HEK293 (cell line): ENCODE results near the gene FAM89A.

Source experiments
- CTCF ChIA-PET: fragments of 350-600 bp; formaldehyde crosslinking; extraction: SDS; loops from one replicate; lab custom pipeline; 2021; ENCODE audit warnings: antibody characterized with exemption; lab: Yijun Ruan, JAX
- POLR2A ChIA-PET: fragments of 300-600 bp; formaldehyde crosslinking; extraction: SDS; loops from one replicate; lab custom pipeline; 2020; ENCODE audit warnings: antibody characterized with exemption, inconsistent platforms; lab: Yijun Ruan, JAX
- H3K27ac ChIP-seq: fragments of 200-500 bp; sonication (Bioruptor generic); 2 replicates; pipeline ENCODE4 v1.5.1; 2014; ENCODE audit warnings: low read depth, low read length, control low read depth, inconsistent platforms; ENCODE audit errors: extremely low read depth
- H3K36me3 ChIP-seq, 2 experiments: fragments of 200-500 bp in 1 of 2; sonication (Bioruptor generic) in 1 of 2; 1 replicate in 1 of 2; 2 replicates in 1 of 2; pipeline ENCODE4 v1.5.1; 2014 to 2017; ENCODE audit warnings: inconsistent platforms in 2 of 2, low read length in 2 of 2; ENCODE audit not compliant: control insufficient read depth in 2 of 2, insufficient read depth in 1 of 2
- H3K4me1 ChIP-seq: fragments of 200-500 bp; sonication (Bioruptor generic); 2 replicates; pipeline ENCODE4 v1.5.1; 2014; ENCODE audit warnings: mild to moderate bottlenecking, low read length, inconsistent platforms; ENCODE audit not compliant: control insufficient read depth, insufficient read depth
- H3K4me3 ChIP-seq: 2 replicates; pipeline ENCODE4 v1.5.1; 2011; ENCODE audit warnings: low read depth, mild to moderate bottlenecking, control low read depth, low read length, moderate library complexity
- H3K9me3 ChIP-seq: fragments of 200-500 bp; sonication (Bioruptor generic); 2 replicates; pipeline ENCODE4 v1.5.1; 2014; ENCODE audit warnings: low read depth, low read length, inconsistent platforms; ENCODE audit not compliant: control insufficient read depth, insufficient read depth
- HOXA7 ChIP-seq: sonication (generic); formaldehyde crosslinking; IDR thresholded peaks from 2 replicates; pipeline ENCODE4 v1.8.1; 2022; ENCODE audit warnings: missing genetic modification reagents, borderline replicate concordance
- HOXC10 ChIP-seq: sonication (generic); formaldehyde crosslinking; IDR thresholded peaks from 2 replicates; pipeline ENCODE4 v1.8.1; 2023; ENCODE audit warnings: mild to moderate bottlenecking, missing genetic modification reagents
- IKZF3 ChIP-seq: fragments of 450-650 bp; IDR thresholded peaks from 2 replicates; pipeline ENCODE4 v1.5.0; 2018; ENCODE audit warnings: missing biosample characterization, mild to moderate bottlenecking, missing genetic modification characterization, moderate library complexity
- KLF10 ChIP-seq: fragments of 450-650 bp; IDR thresholded peaks from 2 replicates; pipeline ENCODE4 v1.5.1; 2018; ENCODE audit warnings: missing biosample characterization, mild to moderate bottlenecking, missing genetic modification characterization
- MYNN ChIP-seq: fragments of 450-650 bp; formaldehyde crosslinking; IDR thresholded peaks from 2 replicates; pipeline ENCODE4 v1.5.1; 2016; ENCODE audit warnings: missing biosample characterization, missing genetic modification characterization, borderline replicate concordance
- SALL2 ChIP-seq: fragments of 450-650 bp; formaldehyde crosslinking; IDR thresholded peaks from 2 replicates; pipeline ENCODE4 v1.5.0; 2017; ENCODE audit warnings: missing biosample characterization, mild to moderate bottlenecking, missing genetic modification characterization, borderline replicate concordance
- SCRT1 ChIP-seq: fragments of 450-650 bp; formaldehyde crosslinking; IDR thresholded peaks from 2 replicates; pipeline ENCODE4 v1.5.1; 2016; ENCODE audit warnings: missing biosample characterization, missing genetic modification characterization, borderline replicate concordance
- YY2 ChIP-seq: fragments of 450-650 bp; formaldehyde crosslinking; IDR thresholded peaks from 2 replicates; pipeline ENCODE4 v1.5.1; 2016; ENCODE audit warnings: missing biosample characterization, missing genetic modification characterization
- ZBTB7A ChIP-seq: fragments of 450-650 bp; formaldehyde crosslinking; IDR thresholded peaks from 2 replicates; pipeline ENCODE4 v1.5.1; 2016; ENCODE audit warnings: low read depth, missing biosample characterization, missing genetic modification characterization
- ZEB2 ChIP-seq: fragments of 450-650 bp; formaldehyde crosslinking; IDR thresholded peaks from 2 replicates; pipeline ENCODE4 v1.5.1; 2016; ENCODE audit warnings: missing biosample characterization, missing genetic modification characterization
- ZFHX2 ChIP-seq: fragments of 450-650 bp; formaldehyde crosslinking; conservative IDR thresholded peaks from 2 replicates; pipeline ENCODE4 v1.5.1; 2016; ENCODE audit warnings: missing biosample characterization, missing genetic modification characterization
- ZFP3 ChIP-seq: fragments of 450-650 bp; formaldehyde crosslinking; IDR thresholded peaks from 2 replicates; pipeline ENCODE4 v1.5.1; 2016; ENCODE audit warnings: low read depth, missing biosample characterization, missing genetic modification characterization
- ZNF2 ChIP-seq: fragments of 450-650 bp; formaldehyde crosslinking; IDR thresholded peaks from 2 replicates; pipeline ENCODE4 v1.5.1; 2016; ENCODE audit warnings: missing biosample characterization, missing genetic modification characterization
- ZNF302 ChIP-seq: fragments of 450-650 bp; formaldehyde crosslinking; IDR thresholded peaks from 2 replicates; pipeline ENCODE4 v1.5.1; 2016; ENCODE audit warnings: missing biosample characterization, missing genetic modification characterization, low read depth
- ZNF37A ChIP-seq: fragments of 450-650 bp; IDR thresholded peaks from 2 replicates; pipeline ENCODE4 v1.5.1; 2018; ENCODE audit warnings: missing biosample characterization, missing genetic modification characterization
- ZNF391 ChIP-seq: fragments of 450-650 bp; formaldehyde crosslinking; IDR thresholded peaks from 2 replicates; pipeline ENCODE4 v1.5.1; 2016; ENCODE audit warnings: low read depth, missing biosample characterization, missing genetic modification characterization, borderline replicate concordance
- ZNF404 ChIP-seq: fragments of 450-650 bp; formaldehyde crosslinking; IDR thresholded peaks from 2 replicates; pipeline ENCODE4 v1.5.1; 2017; ENCODE audit warnings: missing biosample characterization, missing genetic modification characterization
- ZNF529 ChIP-seq: fragments of 450-650 bp; formaldehyde crosslinking; IDR thresholded peaks from 2 replicates; pipeline ENCODE4 v1.5.1; 2017; ENCODE audit warnings: missing genetic modification characterization, missing biosample characterization; ENCODE audit not compliant: insufficient replicate concordance
- ZNF623 ChIP-seq: fragments of 450-650 bp; formaldehyde crosslinking; IDR thresholded peaks from 2 replicates; pipeline ENCODE4 v1.5.1; 2016; ENCODE audit warnings: missing biosample characterization, missing genetic modification characterization
- ZNF664 ChIP-seq: fragments of 450-650 bp; formaldehyde crosslinking; IDR thresholded peaks from 2 replicates; pipeline ENCODE4 v1.5.1; 2016; ENCODE audit warnings: missing biosample characterization, missing genetic modification characterization
- ZNF830 ChIP-seq: fragments of 450-650 bp; IDR thresholded peaks from 2 replicates; pipeline ENCODE4 v1.5.0; 2018; ENCODE audit warnings: missing biosample characterization, missing genetic modification characterization, low read depth, mild to moderate bottlenecking, moderate library complexity
- TF ChIP-seq, protein P1 (sequence below): fragments of 450-650 bp; formaldehyde crosslinking; IDR thresholded peaks from 2 replicates; pipeline ENCODE4 v1.5.1; 2016; ENCODE audit warnings: missing biosample characterization, missing genetic modification characterization, borderline replicate concordance
- TF ChIP-seq, protein P2 (sequence below): fragments of 450-650 bp; formaldehyde crosslinking; IDR thresholded peaks from 2 replicates; pipeline ENCODE4 v1.5.1; 2016; ENCODE audit warnings: missing biosample characterization, missing genetic modification characterization
- TF ChIP-seq, protein P3 (sequence below): fragments of 450-650 bp; formaldehyde crosslinking; IDR thresholded peaks from 2 replicates; pipeline ENCODE4 v1.5.1; 2016; ENCODE audit warnings: missing biosample characterization, missing genetic modification characterization, low read depth
- TF ChIP-seq, protein P4 (sequence below): fragments of 450-650 bp; formaldehyde crosslinking; IDR thresholded peaks from 2 replicates; pipeline ENCODE4 v1.5.1; 2016; ENCODE audit warnings: missing biosample characterization, missing genetic modification characterization
- TF ChIP-seq, protein P5 (sequence below): fragments of 450-650 bp; formaldehyde crosslinking; IDR thresholded peaks from 2 replicates; pipeline ENCODE4 v1.5.1; 2016; ENCODE audit warnings: missing biosample characterization, missing genetic modification characterization
- TF ChIP-seq, protein P6 (sequence below): fragments of 450-650 bp; formaldehyde crosslinking; IDR thresholded peaks from 2 replicates; pipeline ENCODE4 v1.5.1; 2016; ENCODE audit warnings: missing biosample characterization, missing genetic modification characterization

FAM89A gene

DNA sequence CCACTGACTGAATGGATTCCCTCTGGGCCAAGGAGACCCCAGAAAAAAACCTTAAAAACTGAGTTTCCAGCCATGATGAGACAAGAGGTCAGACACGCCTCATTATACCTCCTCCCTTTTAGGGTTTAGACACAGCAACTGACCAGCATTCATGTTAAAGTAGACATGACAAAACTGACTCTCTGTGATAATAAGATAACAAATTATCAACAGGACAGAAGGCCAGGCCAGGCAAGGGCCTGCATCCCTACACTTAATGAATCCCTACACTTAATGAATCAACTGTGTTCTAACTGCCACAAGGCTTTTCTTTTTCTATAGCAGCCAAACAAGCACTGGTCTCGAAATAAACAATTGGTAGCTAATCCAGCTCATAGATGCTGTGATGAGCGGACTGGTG lies 33.3 kb upstream of the FAM89A start:
- H3K9me3 ChIP-seq: no peaks in the 10 kb centered on the region
- no peak overlapping the region for H3K27ac ChIP-seq
- no peak overlapping the region for H3K4me3 ChIP-seq
- no peaks in the 10 kb centered on the region for H3K36me3 ChIP-seq
- TF ChIP-seq KLF10 (no peak), ZNF404 (tag by site-specific recombination) (no peak), ZNF37A (tag by site-specific recombination) (no peak), ZNF664 (tag by site-specific recombination) (no peak), MYNN (no peak), ZNF302 (no peak), ZNF2 (tag by site-specific recombination) (no peak), SCRT1 (no peak), ZNF623 (tag by site-specific recombination) (no peak), ZNF391 (tag by site-specific recombination) (no peak), HOXC10 (no peak), YY2 (tag by site-specific recombination) (no peak)
- TF ChIP-seq, protein P1, sequence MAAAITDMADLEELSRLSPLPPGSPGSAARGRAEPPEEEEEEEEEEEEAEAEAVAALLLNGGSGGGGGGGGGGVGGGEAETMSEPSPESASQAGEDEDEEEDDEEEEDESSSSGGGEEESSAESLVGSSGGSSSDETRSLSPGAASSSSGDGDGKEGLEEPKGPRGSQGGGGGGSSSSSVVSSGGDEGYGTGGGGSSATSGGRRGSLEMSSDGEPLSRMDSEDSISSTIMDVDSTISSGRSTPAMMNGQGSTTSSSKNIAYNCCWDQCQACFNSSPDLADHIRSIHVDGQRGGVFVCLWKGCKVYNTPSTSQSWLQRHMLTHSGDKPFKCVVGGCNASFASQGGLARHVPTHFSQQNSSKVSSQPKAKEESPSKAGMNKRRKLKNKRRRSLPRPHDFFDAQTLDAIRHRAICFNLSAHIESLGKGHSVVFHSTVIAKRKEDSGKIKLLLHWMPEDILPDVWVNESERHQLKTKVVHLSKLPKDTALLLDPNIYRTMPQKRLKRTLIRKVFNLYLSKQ (tag by site-specific recombination): no peak
- TF ChIP-seq, protein P2, sequence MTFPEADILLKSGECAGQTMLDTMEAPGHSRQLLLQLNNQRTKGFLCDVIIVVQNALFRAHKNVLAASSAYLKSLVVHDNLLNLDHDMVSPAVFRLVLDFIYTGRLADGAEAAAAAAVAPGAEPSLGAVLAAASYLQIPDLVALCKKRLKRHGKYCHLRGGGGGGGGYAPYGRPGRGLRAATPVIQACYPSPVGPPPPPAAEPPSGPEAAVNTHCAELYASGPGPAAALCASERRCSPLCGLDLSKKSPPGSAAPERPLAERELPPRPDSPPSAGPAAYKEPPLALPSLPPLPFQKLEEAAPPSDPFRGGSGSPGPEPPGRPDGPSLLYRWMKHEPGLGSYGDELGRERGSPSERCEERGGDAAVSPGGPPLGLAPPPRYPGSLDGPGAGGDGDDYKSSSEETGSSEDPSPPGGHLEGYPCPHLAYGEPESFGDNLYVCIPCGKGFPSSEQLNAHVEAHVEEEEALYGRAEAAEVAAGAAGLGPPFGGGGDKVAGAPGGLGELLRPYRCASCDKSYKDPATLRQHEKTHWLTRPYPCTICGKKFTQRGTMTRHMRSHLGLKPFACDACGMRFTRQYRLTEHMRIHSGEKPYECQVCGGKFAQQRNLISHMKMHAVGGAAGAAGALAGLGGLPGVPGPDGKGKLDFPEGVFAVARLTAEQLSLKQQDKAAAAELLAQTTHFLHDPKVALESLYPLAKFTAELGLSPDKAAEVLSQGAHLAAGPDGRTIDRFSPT (tag by site-specific recombination): no peak
- TF ChIP-seq, protein P3, sequence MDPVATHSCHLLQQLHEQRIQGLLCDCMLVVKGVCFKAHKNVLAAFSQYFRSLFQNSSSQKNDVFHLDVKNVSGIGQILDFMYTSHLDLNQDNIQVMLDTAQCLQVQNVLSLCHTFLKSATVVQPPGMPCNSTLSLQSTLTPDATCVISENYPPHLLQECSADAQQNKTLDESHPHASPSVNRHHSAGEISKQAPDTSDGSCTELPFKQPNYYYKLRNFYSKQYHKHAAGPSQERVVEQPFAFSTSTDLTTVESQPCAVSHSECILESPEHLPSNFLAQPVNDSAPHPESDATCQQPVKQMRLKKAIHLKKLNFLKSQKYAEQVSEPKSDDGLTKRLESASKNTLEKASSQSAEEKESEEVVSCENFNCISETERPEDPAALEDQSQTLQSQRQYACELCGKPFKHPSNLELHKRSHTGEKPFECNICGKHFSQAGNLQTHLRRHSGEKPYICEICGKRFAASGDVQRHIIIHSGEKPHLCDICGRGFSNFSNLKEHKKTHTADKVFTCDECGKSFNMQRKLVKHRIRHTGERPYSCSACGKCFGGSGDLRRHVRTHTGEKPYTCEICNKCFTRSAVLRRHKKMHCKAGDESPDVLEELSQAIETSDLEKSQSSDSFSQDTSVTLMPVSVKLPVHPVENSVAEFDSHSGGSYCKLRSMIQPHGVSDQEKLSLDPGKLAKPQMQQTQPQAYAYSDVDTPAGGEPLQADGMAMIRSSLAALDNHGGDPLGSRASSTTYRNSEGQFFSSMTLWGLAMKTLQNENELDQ (tag by site-specific recombination): no peak
- H3K4me1 ChIP-seq: no peaks in the 10 kb centered on the region
- POLR2A ChIA-PET: no interaction called here
- CTCF ChIA-PET: no interaction called here

DNA sequence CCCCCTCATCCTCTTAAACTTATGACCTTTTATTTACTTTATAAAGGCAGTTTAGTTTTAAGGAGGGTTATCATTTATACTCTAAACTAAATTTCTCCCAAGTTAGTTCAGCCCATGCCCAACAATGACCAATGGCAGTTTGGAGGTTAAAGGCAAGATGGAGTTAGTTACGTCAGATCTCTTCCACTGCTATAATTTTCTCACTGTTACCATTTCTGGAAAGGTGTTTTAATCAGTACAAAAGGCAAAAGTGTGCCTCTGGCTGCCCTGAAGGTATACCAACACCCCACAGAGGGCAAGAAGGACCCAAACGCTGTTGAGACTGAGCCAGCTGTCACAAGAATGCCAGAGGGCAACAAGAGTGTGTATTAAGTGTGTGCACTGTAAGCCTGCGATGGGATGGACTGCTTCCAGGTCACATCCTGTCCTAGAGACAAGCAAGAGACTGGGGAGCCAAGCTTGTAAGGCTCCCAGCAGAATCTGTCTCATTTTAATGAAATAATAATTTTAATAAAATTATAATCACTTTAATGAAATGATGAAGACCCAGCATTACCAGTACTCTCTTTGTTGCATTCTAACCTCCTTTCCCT lies 32.5 kb upstream of the FAM89A start:
- Histone ChIP-seq H3K36me3 (no peaks in the 10 kb centered on the region), H3K27ac (no peak overlapping the region), H3K4me1 (no peaks in the 10 kb centered on the region), H3K9me3 (no peaks in the 10 kb centered on the region), H3K4me3 (no peak overlapping the region)
- ChIA-PET CTCF (interaction anchor here (0.7 to 1.1 kb wide), 2 partner anchors 94 to 170 kb away, joined by 3 to 4 read pairs; partner anchors contain the start of gene ARV1), POLR2A (no interaction called here)
- TF ChIP-seq ZBTB7A (tag by site-specific recombination) (no peak), ZNF830 (tag by site-specific recombination) (no peak), ZFP3 (tag by site-specific recombination) (no peak), SALL2 (tag by site-specific recombination) (no peak), ZFHX2 (tag by site-specific recombination) (no peak), HOXA7 (CRISPR knock-in tag) (no peak), ZNF391 (tag by site-specific recombination) (no peak), ZEB2 (tag by site-specific recombination) (no peak), ZNF529 (tag by site-specific recombination) (no peak), IKZF3 (no peak)
- TF ChIP-seq, protein P4, sequence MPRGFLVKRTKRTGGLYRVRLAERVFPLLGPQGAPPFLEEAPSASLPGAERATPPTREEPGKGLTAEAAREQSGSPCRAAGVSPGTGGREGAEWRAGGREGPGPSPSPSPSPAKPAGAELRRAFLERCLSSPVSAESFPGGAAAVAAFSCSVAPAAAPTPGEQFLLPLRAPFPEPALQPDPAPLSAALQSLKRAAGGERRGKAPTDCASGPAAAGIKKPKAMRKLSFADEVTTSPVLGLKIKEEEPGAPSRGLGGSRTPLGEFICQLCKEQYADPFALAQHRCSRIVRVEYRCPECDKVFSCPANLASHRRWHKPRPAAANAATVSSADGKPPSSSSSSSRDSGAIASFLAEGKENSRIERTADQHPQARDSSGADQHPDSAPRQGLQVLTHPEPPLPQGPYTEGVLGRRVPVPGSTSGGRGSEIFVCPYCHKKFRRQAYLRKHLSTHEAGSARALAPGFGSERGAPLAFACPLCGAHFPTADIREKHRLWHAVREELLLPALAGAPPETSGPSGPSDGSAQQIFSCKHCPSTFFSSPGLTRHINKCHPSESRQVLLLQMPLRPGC (tag by site-specific recombination): no peak
- TF ChIP-seq, protein P5, sequence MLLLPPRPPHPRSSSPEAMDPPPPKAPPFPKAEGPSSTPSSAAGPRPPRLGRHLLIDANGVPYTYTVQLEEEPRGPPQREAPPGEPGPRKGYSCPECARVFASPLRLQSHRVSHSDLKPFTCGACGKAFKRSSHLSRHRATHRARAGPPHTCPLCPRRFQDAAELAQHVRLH: no peak
- TF ChIP-seq, protein P6, sequence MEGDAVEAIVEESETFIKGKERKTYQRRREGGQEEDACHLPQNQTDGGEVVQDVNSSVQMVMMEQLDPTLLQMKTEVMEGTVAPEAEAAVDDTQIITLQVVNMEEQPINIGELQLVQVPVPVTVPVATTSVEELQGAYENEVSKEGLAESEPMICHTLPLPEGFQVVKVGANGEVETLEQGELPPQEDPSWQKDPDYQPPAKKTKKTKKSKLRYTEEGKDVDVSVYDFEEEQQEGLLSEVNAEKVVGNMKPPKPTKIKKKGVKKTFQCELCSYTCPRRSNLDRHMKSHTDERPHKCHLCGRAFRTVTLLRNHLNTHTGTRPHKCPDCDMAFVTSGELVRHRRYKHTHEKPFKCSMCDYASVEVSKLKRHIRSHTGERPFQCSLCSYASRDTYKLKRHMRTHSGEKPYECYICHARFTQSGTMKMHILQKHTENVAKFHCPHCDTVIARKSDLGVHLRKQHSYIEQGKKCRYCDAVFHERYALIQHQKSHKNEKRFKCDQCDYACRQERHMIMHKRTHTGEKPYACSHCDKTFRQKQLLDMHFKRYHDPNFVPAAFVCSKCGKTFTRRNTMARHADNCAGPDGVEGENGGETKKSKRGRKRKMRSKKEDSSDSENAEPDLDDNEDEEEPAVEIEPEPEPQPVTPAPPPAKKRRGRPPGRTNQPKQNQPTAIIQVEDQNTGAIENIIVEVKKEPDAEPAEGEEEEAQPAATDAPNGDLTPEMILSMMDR (tag by site-specific recombination): no peak
